MM.1S (cell line): ENCODE measurements around the gene EPHB1.

Experiments used
- EZH2 ChIP-seq: fragments of 300-600 bp; sonication (generic); optimal IDR thresholded peaks from 2 replicates; pipeline ENCODE3; 2017; ENCODE audit warnings: low read depth, mild to moderate bottlenecking, antibody characterized with exemption, low read length, mixed read lengths
- TF ChIP-seq, protein P1 (sequence below): fragments of 300-600 bp; sonication (generic); IDR thresholded peaks from 2 replicates; pipeline ENCODE4 v1.5.1; 2016; ENCODE audit warnings: antibody characterized with exemption, low read length, mixed read lengths

DNA sequence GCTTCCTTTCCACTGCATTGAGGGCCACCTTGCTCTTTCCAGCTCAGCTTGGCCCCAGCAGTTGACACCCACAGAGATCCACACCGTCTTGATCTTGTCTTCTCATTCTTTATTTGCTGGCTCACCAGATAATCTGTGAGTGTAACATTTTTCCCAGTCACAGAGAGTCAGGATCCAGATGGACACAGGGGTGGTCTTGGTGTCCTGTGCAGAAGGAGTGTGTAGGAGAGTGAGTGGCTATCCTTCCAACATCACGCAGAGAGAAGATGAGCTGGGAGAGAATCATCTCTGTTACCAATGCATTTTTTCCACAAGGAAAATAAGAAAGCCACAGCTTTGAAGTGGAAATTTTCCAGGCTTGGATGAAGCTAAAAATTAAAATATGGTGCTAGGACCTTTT is 100.1 kb downstream of the EPHB1 start:
- TF ChIP-seq, protein P1, sequence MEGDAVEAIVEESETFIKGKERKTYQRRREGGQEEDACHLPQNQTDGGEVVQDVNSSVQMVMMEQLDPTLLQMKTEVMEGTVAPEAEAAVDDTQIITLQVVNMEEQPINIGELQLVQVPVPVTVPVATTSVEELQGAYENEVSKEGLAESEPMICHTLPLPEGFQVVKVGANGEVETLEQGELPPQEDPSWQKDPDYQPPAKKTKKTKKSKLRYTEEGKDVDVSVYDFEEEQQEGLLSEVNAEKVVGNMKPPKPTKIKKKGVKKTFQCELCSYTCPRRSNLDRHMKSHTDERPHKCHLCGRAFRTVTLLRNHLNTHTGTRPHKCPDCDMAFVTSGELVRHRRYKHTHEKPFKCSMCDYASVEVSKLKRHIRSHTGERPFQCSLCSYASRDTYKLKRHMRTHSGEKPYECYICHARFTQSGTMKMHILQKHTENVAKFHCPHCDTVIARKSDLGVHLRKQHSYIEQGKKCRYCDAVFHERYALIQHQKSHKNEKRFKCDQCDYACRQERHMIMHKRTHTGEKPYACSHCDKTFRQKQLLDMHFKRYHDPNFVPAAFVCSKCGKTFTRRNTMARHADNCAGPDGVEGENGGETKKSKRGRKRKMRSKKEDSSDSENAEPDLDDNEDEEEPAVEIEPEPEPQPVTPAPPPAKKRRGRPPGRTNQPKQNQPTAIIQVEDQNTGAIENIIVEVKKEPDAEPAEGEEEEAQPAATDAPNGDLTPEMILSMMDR: no peak
- no peak for TF ChIP-seq EZH2
